T-helper 17 cell (primary cell): ENCODE data around the gene SLC66A2. TPM values are rescaled to one million over a fixed set of nuclear protein-coding genes. Genes with fewer than 3 reads are reported as not detected.
"Not testable (repeated sequence)": the region's sequence is repeated elsewhere in the genome, so short reads cannot be mapped to it uniquely, and the experiment has no call there.

ENCODE experiments used
- ATAC-seq: fragments of 150-1000 bp; cut with Tn5 transposase; 2 replicates; pipeline ENCODE4 v1.10.0; 2021; ENCODE audit warnings: mild to moderate bottlenecking, moderate library complexity
- DNase-seq, 3 donors: peaks; one replicate each; pipeline versions ENCODE4 v3.0.0 to v3.0.0-alpha.2; 2020 to 2021
- H3K9me3 ChIP-seq: one replicate; pipeline ENCODE4 v1.7.0; 2013; ENCODE audit warnings: low read length, mild to moderate bottlenecking; ENCODE audit not compliant: control insufficient read depth, poor library complexity, severe bottlenecking
- H3K27ac Mint-ChIP-seq: one replicate; pipeline ENCODE4 v1.8.0; 2022; ENCODE audit warnings: mild to moderate bottlenecking, moderate library complexity, mixed read lengths
- H3K27me3 Mint-ChIP-seq: one replicate; pipeline ENCODE4 v1.8.0; 2022; ENCODE audit warnings: mixed read lengths
- H3K36me3 Mint-ChIP-seq: one replicate; pipeline ENCODE4 v1.8.0; 2022; ENCODE audit warnings: low read depth, mixed read lengths
- H3K4me1 Mint-ChIP-seq: one replicate; pipeline ENCODE4 v1.8.0; 2022; ENCODE audit warnings: mild to moderate bottlenecking, mixed read lengths
- H3K4me3 Mint-ChIP-seq: one replicate; pipeline ENCODE4 v1.8.0; 2022; ENCODE audit warnings: mild to moderate bottlenecking, moderate library complexity, mixed read lengths
- total RNA-seq, 4 donors: library from RNA in 2 of 4; stranded (reverse) in 2 of 4; gene quantifications; one replicate each; pipeline ENCODE4 v1.2.3 and lab custom pipeline; 2022 to 2026

Gene SLC66A2
- total RNA-seq, 2 donors from 2014 or later, result 43.6 to 56.9 TPM

GRCh38 chr18:79864955-79865354 lies 86.5 kb downstream of the SLC66A2 start:
- not testable (repeated sequence) for H3K4me1 Mint-ChIP-seq, H3K9me3 ChIP-seq, H3K27ac Mint-ChIP-seq, DNase-seq, H3K36me3 Mint-ChIP-seq, H3K27me3 Mint-ChIP-seq, ATAC-seq, H3K4me3 Mint-ChIP-seq

- no peak overlapping the region for H3K4me3 Mint-ChIP-seq
Measured at GRCh38 chr18:79864006-79864725, 87.3 kb downstream of the SLC66A2 start.

GRCh38 chr18:79863161-79864005 lies 88.1 kb downstream of the SLC66A2 start:
- no peaks in the 10 kb centered on the region for H3K9me3 ChIP-seq
- Mint-ChIP-seq H3K27me3 (no peaks in the 10 kb centered on the region), H3K4me1 (no peaks in the 10 kb centered on the region), H3K4me3 (no peak overlapping the region), H3K36me3 (peaks cover 3% of the 10 kb centered on the region), H3K27ac (no peak overlapping the region)
- no peak for DNase-seq
- no peak for ATAC-seq

More at GRCh38 chr18:79864006-79864725, 87.3 kb downstream of the SLC66A2 start:
- H3K9me3 ChIP-seq, result no peaks in the 10 kb centered on the region
- DNase-seq (no peak), ATAC-seq (no peak)
- Mint-ChIP-seq H3K36me3 (peaks cover 3% of the 10 kb centered on the region), H3K27ac (no peak overlapping the region), H3K4me1 (no peaks in the 10 kb centered on the region), H3K27me3 (peaks cover 4% of the 10 kb centered on the region)

GRCh38 chr18:79862562-79862961 lies 88.9 kb downstream of the SLC66A2 start:
- Mint-ChIP-seq H3K36me3 (peaks cover 3% of the 10 kb centered on the region), H3K27ac (no peak overlapping the region), H3K4me3 (no peak overlapping the region), H3K4me1 (no peaks in the 10 kb centered on the region), H3K27me3 (no peaks in the 10 kb centered on the region)
- ATAC-seq, result no peak
- H3K9me3 ChIP-seq, result no peaks in the 10 kb centered on the region
- DNase-seq, result no peak

GRCh38 chr18:79861687-79862086 lies 89.8 kb downstream of the SLC66A2 start:
- Mint-ChIP-seq H3K27ac (no peak overlapping the region), H3K27me3 (no peaks in the 10 kb centered on the region), H3K4me1 (peaks cover 4% of the 10 kb centered on the region), H3K4me3 (no peak overlapping the region), H3K36me3 (peaks cover 3% of the 10 kb centered on the region)
- no peaks in the 10 kb centered on the region for H3K9me3 ChIP-seq
- ATAC-seq (no peak), DNase-seq (no peak)

GRCh38 chr18:79859314-79859713 lies 92.1 kb downstream of the SLC66A2 start:
- H3K27ac Mint-ChIP-seq, result no peak overlapping the region
- no peaks in the 10 kb centered on the region for H3K9me3 ChIP-seq
- H3K4me1 Mint-ChIP-seq, result peaks cover 4% of the 10 kb centered on the region
- no peak overlapping the region for H3K4me3 Mint-ChIP-seq
- peaks cover 14% of the 10 kb centered on the region for H3K27me3 Mint-ChIP-seq
- DNase-seq, result no peak
- no peak for ATAC-seq
- peaks cover 3% of the 10 kb centered on the region for H3K36me3 Mint-ChIP-seq

GRCh38 chr18:79857082-79857671 lies 94.3 kb downstream of the SLC66A2 start:
- Mint-ChIP-seq H3K27me3 (peaks cover 28% of the 10 kb centered on the region), H3K27ac (no peak overlapping the region), H3K36me3 (peaks cover 3% of the 10 kb centered on the region), H3K4me1 (peaks cover 4% of the 10 kb centered on the region), H3K4me3 (no peak overlapping the region)
- DNase-seq (no peak), ATAC-seq (no peak)
- no peaks in the 10 kb centered on the region for H3K9me3 ChIP-seq

GRCh38 chr18:79856119-79857007 lies 95.1 kb downstream of the SLC66A2 start:
- ATAC-seq (peak; percentile 30), DNase-seq (no peak)

GRCh38 chr18:79855147-79855933 lies 96.1 kb downstream of the SLC66A2 start:
- H3K36me3 Mint-ChIP-seq, result no peaks in the 10 kb centered on the region
- H3K9me3 ChIP-seq, result no peaks in the 10 kb centered on the region
- peaks cover 4% of the 10 kb centered on the region for H3K4me1 Mint-ChIP-seq
- peaks cover 28% of the 10 kb centered on the region for H3K27me3 Mint-ChIP-seq
- DNase-seq (no peak), ATAC-seq (no peak)
- H3K4me3 Mint-ChIP-seq, result no peak overlapping the region
- no peak overlapping the region for H3K27ac Mint-ChIP-seq

More at GRCh38 chr18:79856119-79857007, 95.1 kb downstream of the SLC66A2 start:
- peaks cover 4% of the 10 kb centered on the region for H3K4me1 Mint-ChIP-seq
- no peak overlapping the region for H3K27ac Mint-ChIP-seq
- H3K27me3 Mint-ChIP-seq, result peaks cover 28% of the 10 kb centered on the region
- H3K9me3 ChIP-seq, result no peaks in the 10 kb centered on the region
- H3K36me3 Mint-ChIP-seq, result no peaks in the 10 kb centered on the region
- no peak overlapping the region for H3K4me3 Mint-ChIP-seq

GRCh38 chr18:79853993-79854364 lies 97.5 kb downstream of the SLC66A2 start:
- no peak for ATAC-seq
- H3K4me1 Mint-ChIP-seq, result peaks cover 4% of the 10 kb centered on the region
- H3K27ac Mint-ChIP-seq, result no peak overlapping the region
- DNase-seq, result no peak
- no peaks in the 10 kb centered on the region for H3K36me3 Mint-ChIP-seq
- H3K27me3 Mint-ChIP-seq, result peaks cover 28% of the 10 kb centered on the region
- no peaks in the 10 kb centered on the region for H3K9me3 ChIP-seq
- H3K4me3 Mint-ChIP-seq, result no peak overlapping the region

- Mint-ChIP-seq H3K27ac (no peak overlapping the region), H3K36me3 (no peaks in the 10 kb centered on the region), H3K4me3 (no peak overlapping the region), H3K4me1 (peaks cover 4% of the 10 kb centered on the region), H3K27me3 (peaks cover 28% of the 10 kb centered on the region)
- H3K9me3 ChIP-seq, result no peaks in the 10 kb centered on the region
- DNase-seq, result no peak
- no peak for ATAC-seq
Measured at GRCh38 chr18:79853303-79853992, 98.0 kb downstream of the SLC66A2 start.
